A204.1 (cell line): ENCODE measurements around the gene NLRC3.

ENCODE experiments used
- FAIRE-seq: peaks from 2 replicates; lab custom pipeline; 2012; peaks lifted over from hg19 to GRCh38; lab: Jason Lieb, UNC

NLRC3 gene

GRCh38 chr16:3578610-3579551, 1.7 kb upstream of the NLRC3 start:
- no peak for FAIRE-seq

DNA sequence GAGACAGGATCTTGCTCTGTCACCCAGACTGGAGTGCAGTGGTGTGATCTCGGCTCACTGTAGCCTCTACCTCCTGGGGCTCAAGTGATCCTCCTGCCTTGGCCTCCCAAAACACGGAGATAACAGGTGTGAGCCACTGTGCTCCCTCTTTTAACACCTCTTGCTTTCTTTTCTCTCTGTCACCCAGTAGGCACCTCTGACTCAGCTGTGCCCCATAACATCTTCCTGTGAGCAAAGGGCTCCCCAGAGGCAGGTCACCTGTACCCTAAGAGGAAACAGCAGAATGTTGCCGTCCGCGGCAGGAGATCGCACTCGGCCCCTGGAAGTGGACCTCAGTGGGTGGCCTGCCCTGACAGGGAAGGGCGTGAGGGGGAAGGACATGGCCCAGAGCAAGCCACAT, 918 bp upstream of the NLRC3 start:
- no peak for FAIRE-seq

GRCh38 chr16:3576211-3576610, 992 bp downstream of the NLRC3 start:
- no peak for FAIRE-seq

DNA sequence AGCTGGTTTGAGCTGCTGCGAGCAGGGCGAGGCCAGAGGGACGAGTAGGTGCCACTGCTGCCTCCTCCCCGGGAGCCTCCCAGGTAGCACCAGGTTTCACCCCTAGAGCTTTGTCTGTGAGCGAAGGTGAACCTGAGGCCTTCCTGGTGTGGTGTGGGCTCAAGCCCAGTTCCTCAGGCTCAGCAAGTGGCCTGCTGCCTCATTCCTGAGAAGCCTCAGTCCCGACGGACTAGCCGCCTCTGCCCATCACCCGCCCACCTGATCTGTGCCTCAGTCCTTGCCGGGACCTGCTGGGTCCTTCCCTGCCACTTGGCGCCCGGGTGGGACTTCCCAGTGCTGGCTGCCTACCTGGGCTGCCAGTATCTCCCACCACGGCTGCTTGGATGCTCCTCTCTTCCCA, 1.7 kb downstream of the NLRC3 start:
- FAIRE-seq: no peak

DNA sequence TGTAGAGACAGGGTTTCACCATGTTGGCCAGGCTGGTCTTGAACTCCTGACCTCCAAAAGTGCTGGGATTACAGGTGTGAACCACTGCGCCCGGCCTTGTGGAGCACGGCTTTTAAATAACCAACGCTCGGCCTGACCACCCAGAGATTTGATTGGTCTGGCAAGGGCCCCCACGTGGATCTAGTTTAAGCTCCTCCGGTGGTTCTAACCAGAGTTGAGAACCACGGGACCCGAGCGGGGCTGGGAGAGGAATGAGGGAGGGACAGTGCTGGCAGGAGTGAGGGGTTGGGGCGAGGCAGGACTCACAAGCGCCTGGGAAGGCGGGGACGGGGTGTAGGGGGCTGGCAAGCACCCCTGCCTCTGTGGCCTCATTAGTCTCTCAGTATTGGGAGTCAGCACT, 3.0 kb downstream of the NLRC3 start:
- FAIRE-seq: no peak

- FAIRE-seq: no peak
These were observed 3.9 kb downstream of the NLRC3 start for GRCh38 chr16:3573146-3573815.

- no peak for FAIRE-seq
These were observed 6.7 kb downstream of the NLRC3 start for GRCh38 chr16:3570420-3571062.

DNA sequence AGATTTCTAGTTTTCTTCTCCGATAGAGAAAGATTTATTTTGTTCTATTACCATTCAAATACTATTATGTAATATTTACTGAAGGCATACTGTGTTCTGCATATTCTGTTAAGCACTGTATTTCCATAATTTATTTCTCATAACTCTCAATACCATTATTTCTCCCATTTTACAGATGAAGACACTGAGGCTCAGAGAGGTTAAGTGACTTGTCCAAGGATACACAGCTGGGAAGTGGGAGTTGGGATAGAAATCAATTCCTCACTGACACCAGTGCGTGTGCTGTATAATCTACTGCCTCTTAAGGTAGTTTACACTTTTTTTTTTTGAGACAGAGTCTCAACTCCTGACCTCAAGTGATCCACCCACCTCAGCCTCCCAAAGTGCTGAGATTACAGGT, 7.4 kb downstream of the NLRC3 start:
- no peak for FAIRE-seq

GRCh38 chr16:3566990-3567389, 10.2 kb downstream of the NLRC3 start:
- no peak for FAIRE-seq

GRCh38 chr16:3564889-3565141, 12.4 kb downstream of the NLRC3 start:
- FAIRE-seq: no peak

GRCh38 chr16:3564130-3564888, 12.9 kb downstream of the NLRC3 start:
- no peak for FAIRE-seq

- FAIRE-seq: no peak
These were observed 14.2 kb downstream of the NLRC3 start for GRCh38 chr16:3562914-3563480.

GRCh38 chr16:3561626-3562025, 15.6 kb downstream of the NLRC3 start:
- FAIRE-seq: no peak

DNA sequence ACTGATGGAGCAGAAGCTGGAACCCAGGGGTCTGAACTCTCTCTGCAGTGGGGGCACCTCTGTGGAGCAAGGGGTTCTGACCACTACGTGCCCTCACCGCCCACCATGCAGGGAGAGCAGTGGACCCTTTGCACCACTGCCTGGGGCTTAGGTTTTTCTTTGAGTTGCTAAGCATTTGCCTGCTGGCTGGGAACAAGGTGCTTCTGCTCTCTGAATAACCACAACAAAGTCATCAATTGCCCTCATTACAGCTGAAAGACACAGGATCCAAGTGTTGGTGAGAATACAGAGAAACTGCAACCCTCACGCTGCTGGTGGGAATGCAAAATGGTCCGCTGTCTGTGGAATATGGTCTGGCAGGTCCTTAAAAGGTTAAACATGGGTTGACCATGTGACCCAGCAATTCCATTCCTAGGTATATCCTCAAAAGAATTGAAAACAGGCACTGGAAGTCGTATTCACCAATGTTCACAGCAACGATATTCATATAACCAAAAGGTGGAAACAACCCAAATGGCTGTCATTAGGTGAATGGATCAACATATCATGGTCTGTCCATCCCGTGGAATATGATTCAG, 22.8 kb downstream of the NLRC3 start:
- no peak for FAIRE-seq

DNA sequence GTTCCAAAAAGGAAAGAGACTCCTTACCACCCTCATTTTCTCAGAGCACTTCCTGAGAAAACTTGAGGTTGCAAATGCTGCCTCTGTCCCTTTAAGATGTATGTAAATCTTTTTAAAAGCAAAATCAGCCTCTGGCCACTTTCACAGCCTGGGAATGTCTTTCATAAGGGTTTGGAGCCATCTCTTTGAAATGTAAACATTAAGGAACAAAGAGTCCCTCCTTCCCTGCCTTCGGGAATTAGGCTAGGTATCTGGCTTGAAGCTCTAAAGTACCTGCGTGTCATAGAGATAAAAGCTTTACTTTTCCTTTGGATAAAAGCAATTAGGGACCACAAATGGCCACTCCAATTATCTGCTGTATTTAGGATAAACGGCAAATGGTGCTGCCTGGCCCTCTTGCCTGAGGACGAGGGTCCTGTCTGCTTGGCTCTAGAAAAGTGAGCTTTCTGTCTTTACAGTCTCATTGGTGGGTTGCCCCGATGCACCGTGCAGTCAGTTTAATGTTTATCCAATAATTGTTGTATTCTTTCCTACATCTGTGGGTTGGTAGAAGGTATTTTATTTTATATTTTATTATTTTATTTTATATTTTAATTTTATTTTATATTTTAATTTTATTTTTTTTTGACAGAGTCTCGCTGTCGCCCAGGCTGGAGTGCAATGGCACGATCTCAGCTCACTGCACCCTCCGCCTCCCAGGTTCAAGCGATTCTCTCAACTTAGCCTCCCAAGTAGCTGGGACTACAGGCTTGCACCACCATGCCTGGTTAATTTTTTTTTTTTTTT, 23.9 kb downstream of the NLRC3 start:
- FAIRE-seq: no peak

DNA sequence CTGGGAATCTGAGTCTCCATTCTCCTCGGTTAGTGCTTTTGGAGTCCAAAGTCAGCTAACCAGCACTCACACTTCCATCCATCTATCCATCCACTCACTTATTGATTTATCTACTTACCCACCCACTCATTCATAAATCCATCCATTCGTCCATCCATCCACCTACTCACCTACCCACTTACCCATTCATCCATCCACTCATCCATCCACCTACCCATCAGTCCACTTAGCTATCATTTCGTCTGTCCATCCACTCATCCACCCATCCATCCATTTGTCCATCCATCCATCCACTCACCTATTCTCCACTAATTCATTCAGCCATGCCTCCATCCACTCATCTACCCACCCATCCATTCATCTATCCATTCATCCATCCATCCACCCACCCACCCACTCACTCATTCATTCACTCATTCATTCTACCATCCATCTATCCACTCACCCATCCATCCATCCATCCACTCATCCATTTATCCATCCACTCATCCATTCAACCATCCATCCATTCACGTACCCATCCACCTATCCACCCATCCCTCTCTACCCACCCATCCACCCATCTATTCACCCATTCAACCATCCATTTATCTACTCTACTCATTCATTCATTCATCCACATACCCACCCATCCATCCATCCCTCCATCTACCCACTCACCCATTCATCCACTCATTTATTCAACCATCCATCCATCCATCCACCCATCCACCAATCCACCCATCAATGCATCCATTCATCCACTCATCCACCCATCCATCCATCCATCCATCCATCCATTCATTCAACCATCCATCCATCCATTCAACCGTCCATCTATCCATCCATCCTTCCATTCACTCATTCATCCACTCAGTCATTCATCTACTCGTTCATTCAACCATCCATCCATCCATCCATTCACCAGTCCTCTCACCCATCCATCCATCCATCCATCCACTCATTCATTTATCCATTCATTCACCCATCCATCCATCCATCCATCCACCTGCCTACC, 26.1 kb downstream of the NLRC3 start:
- FAIRE-seq: no peak

DNA sequence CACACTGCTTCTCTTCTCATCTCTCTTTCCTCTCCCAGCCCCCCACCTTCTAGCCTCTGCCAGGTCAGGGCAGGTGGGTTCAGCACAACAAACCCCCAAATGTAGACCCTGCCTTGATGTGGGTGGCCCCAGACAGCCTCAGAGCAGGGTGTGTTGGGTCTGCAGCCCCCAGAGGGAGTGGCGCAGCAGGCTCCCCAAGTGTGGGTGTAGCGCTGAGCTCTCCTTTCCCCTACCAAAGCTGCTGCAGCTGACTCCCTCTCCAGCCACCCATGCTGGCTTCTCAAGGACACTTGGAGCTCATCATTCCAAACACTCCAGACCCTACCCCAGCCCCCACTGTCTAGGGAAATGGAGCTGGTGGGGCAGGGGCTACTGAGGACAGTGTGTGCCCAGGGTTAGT, 27.3 kb downstream of the NLRC3 start:
- no peak for FAIRE-seq

GRCh38 chr16:3548859-3549258, 28.3 kb downstream of the NLRC3 start:
- no peak for FAIRE-seq

- FAIRE-seq: no peak
These were observed 28.8 kb downstream of the NLRC3 start for GRCh38 chr16:3548445-3548844.
